GM12878 (cell line): ENCODE data around the gene LY6G5B. TPM values are rescaled to one million over a fixed set of nuclear protein-coding genes. Genes with fewer than 3 reads are reported as not detected.

Experiments
- ATAC-seq: fragments of 200-7000 bp; cut with Tn5 transposase; 3 replicates; pipeline ENCODE4 v1.9.1; 2020; ENCODE audit warnings: mild to moderate bottlenecking, moderate library complexity
- BruUV-seq: library from RNA; stranded (reverse); fragments of 400-500 nt; replicated peaks from 2 replicates; lab custom pipeline; 2021; lab: Mats Ljungman, UMichigan
- CTCF ChIA-PET: fragments of 300-600 bp; sonication (Branson Sonifier 250); formaldehyde crosslinking; extraction: SDS; loops from one replicate; lab custom pipeline; 2021; ENCODE audit warnings: inconsistent platforms; lab: Yijun Ruan, JAX
- POLR2A ChIA-PET: fragments of 350-600 bp; formaldehyde crosslinking; extraction: SDS; loops from one replicate; lab custom pipeline; 2021; ENCODE audit warnings: inconsistent platforms; lab: Charles Lee
- RAD21 ChIA-PET: fragments of 300-600 bp; sonication (Branson Sonifier 250); formaldehyde crosslinking; loops from one replicate; lab custom pipeline; 2023; ENCODE audit warnings: antibody characterized with exemption; ENCODE audit not compliant: unreplicated experiment; lab: Charles Lee
- SMC1A ChIA-PET: fragments of 300-600 bp; sonication (Branson Sonifier 250); formaldehyde crosslinking; loops from one replicate; lab custom pipeline; 2023; ENCODE audit not compliant: unreplicated experiment, uncharacterized antibody; lab: Charles Lee
- DNase-seq: peaks from one replicate; pipeline ENCODE4 v3.0.0-alpha.2; 2011; ENCODE audit warnings: low read depth, low spot score
- FAIRE-seq: peaks from 3 replicates; lab custom pipeline; 2011; peaks lifted over from hg19 to GRCh38; lab: Jason Lieb, UNC
- H2AFZ ChIP-seq: 2 replicates; pipeline ENCODE4 v1.6.0; 2011; ENCODE audit warnings: low read depth, low read length, control low read depth; ENCODE audit not compliant: control insufficient read depth
- H3K27ac ChIP-seq: 2 replicates; pipeline ENCODE4 v1.5.1; 2011; ENCODE audit warnings: control low read depth; ENCODE audit not compliant: control insufficient read depth, insufficient read depth
- H3K27me3 ChIP-seq, 2 experiments: replicated peaks in 1 of 2; 2 replicates each; pipeline versions ENCODE4 v1.6.0 to v1.6.1; 2011; ENCODE audit warnings: low read length in 1 of 2; ENCODE audit not compliant: control insufficient read depth in 2 of 2, insufficient read depth in 2 of 2
- H3K36me3 ChIP-seq, 2 experiments: 2 replicates each; pipeline ENCODE4 v1.5.1; 2011; ENCODE audit warnings: low read length in 1 of 2; ENCODE audit not compliant: control insufficient read depth in 2 of 2, insufficient read depth in 2 of 2
- H3K4me1 ChIP-seq: 2 replicates; pipeline ENCODE4 v1.6.1; 2011; ENCODE audit warnings: mild to moderate bottlenecking, low read length, moderate library complexity, mixed read lengths; ENCODE audit not compliant: control insufficient read depth, insufficient read depth
- H3K4me2 ChIP-seq: 2 replicates; pipeline ENCODE4 v1.6.0; 2011; ENCODE audit warnings: control low read depth; ENCODE audit not compliant: control insufficient read depth, insufficient read depth
- H3K4me3 ChIP-seq: fragments of 200-600 bp; sonication (generic); 2 replicates; pipeline ENCODE4 v1.5.1; 2016
- H3K79me2 ChIP-seq: 2 replicates; pipeline ENCODE4 v1.6.0; 2011; ENCODE audit warnings: low read length; ENCODE audit not compliant: control insufficient read depth, insufficient read depth
- H3K9ac ChIP-seq: 2 replicates; pipeline ENCODE4 v1.8.0; 2011; ENCODE audit warnings: low read length, control low read depth, mixed read lengths; ENCODE audit not compliant: control insufficient read depth, insufficient read depth
- H3K9me3 ChIP-seq: replicated peaks from 3 replicates; pipeline ENCODE4 v1.5.1; 2011; ENCODE audit warnings: mild to moderate bottlenecking, low read length; ENCODE audit not compliant: control insufficient read depth, insufficient read depth
- H4K20me1 ChIP-seq: 2 replicates; pipeline ENCODE4 v1.6.0; 2011; ENCODE audit not compliant: control insufficient read depth, insufficient read depth
- ATF2 ChIP-seq: IDR thresholded peaks from 2 replicates; pipeline ENCODE4 v1.6.1; 2012; ENCODE audit warnings: low read length, inconsistent platforms
- CREM ChIP-seq: IDR thresholded peaks from 2 replicates; pipeline ENCODE4 v1.6.1; 2014; ENCODE audit warnings: antibody characterized with exemption, low read depth
- GATAD2B ChIP-seq: fragments of 450-650 bp; conservative IDR thresholded peaks from 2 replicates; pipeline ENCODE4 v1.6.1; 2017; ENCODE audit warnings: low read depth, mild to moderate bottlenecking, moderate library complexity
- HDGF ChIP-seq: fragments of 450-650 bp; IDR thresholded peaks from 2 replicates; pipeline ENCODE4 v1.6.1; 2016; ENCODE audit warnings: antibody characterized with exemption
- LARP7 ChIP-seq: fragments of 450-650 bp; IDR thresholded peaks from 2 replicates; pipeline ENCODE4 v1.6.1; 2017; ENCODE audit warnings: mild to moderate bottlenecking
- PAX8 ChIP-seq: fragments of 450-650 bp; IDR thresholded peaks from 2 replicates; pipeline ENCODE4 v1.6.1; 2017; ENCODE audit warnings: mild to moderate bottlenecking, moderate library complexity
- RB1 ChIP-seq: fragments of 450-650 bp; formaldehyde crosslinking; IDR thresholded peaks from 2 replicates; pipeline ENCODE4 v1.6.1; 2017; ENCODE audit warnings: mild to moderate bottlenecking, borderline replicate concordance
- RFX5 ChIP-seq: IDR thresholded peaks from 2 replicates; pipeline ENCODE4 v1.6.1; 2011; ENCODE audit warnings: low read depth, low read length, improper control_type of control experiment
- YBX1 ChIP-seq: fragments of 450-650 bp; IDR thresholded peaks from 2 replicates; pipeline ENCODE4 v1.6.1; 2016; ENCODE audit warnings: antibody characterized with exemption
- ZZZ3 ChIP-seq: IDR thresholded peaks from 2 replicates; pipeline ENCODE4 v1.6.1; 2011; ENCODE audit warnings: low read depth; ENCODE audit not compliant: control insufficient read depth, insufficient read length
- WGBS: methylation state at CpG from one replicate; pipeline ENCODE4 v1.1.6; 2016; ENCODE audit warnings: low lambda C conversion rate; ENCODE audit not compliant: insufficient replicate concordance, insufficient coverage; ENCODE audit errors: missing lambda C conversion rate; 5-methylcytosine and 5-hydroxymethylcytosine counted together
- in situ Hi-C: fragments of 300-500 bp; cut with MboI; formaldehyde crosslinking; loops from 9 replicates; pipeline ENCODE4 v1.14.3; 2018; ENCODE audit warnings: mixed read lengths
- intact Hi-C: fragments of 100-400 bp; cut with micrococcal nuclease; formaldehyde crosslinking; loops from one replicate; pipeline ENCODE4 v1.14.2; 2022; ENCODE audit not compliant: unreplicated experiment
- polyA plus RNA-seq, 11 experiments: library from polyadenylated mRNA; depleted of rRNA in 4 of 11; unstranded in 6 of 11; stranded (reverse) in 5 of 11; fragments of >200 nt; fragmentation: Nextera tagmentation in 4 of 11; fragmentation: Illumina TruSeq in 1 of 11; extraction: Ambion mirVana in 4 of 11; extraction: Trizol in 1 of 11; gene quantifications; 1 replicate in 1 of 11; 2 replicates in 10 of 11; pipeline versions ENCODE4 v1.2.1 to v1.2.3, GENCODE V29; 2011 to 2016; ENCODE audit warnings: inconsistent platforms in 2 of 11, missing spikeins in 2 of 11, low read depth in 1 of 11
- total RNA-seq, 4 experiments: library from RNA; depleted of rRNA in 3 of 4; stranded (reverse); fragments of >200 nt in 3 of 4; fragmentation: Illumina TruSeq in 1 of 4; extraction: Trizol in 1 of 4; gene quantifications; 2 replicates each; pipeline versions ENCODE4 v1.2.1 to v1.2.3, GENCODE V29; 2013 to 2021
- TF ChIP-seq, protein P1 (sequence below): IDR thresholded peaks from 2 replicates; pipeline ENCODE4 v1.6.1; 2011; ENCODE audit warnings: mild to moderate bottlenecking, low read depth, low read length, moderate library complexity; ENCODE audit not compliant: insufficient replicate concordance
- TF ChIP-seq, protein P2 (sequence below): fragments of 450-650 bp; IDR thresholded peaks from 2 replicates; pipeline ENCODE4 v1.6.1; 2017; ENCODE audit warnings: borderline replicate concordance

LY6G5B gene
- total and polyA plus RNA-seq, 10 of the 15 experiments (the other 5 are each of a cell fraction or from before 2014, with no cell fraction given), result 3.2 to 16.5 (median 7.5) TPM

DNA sequence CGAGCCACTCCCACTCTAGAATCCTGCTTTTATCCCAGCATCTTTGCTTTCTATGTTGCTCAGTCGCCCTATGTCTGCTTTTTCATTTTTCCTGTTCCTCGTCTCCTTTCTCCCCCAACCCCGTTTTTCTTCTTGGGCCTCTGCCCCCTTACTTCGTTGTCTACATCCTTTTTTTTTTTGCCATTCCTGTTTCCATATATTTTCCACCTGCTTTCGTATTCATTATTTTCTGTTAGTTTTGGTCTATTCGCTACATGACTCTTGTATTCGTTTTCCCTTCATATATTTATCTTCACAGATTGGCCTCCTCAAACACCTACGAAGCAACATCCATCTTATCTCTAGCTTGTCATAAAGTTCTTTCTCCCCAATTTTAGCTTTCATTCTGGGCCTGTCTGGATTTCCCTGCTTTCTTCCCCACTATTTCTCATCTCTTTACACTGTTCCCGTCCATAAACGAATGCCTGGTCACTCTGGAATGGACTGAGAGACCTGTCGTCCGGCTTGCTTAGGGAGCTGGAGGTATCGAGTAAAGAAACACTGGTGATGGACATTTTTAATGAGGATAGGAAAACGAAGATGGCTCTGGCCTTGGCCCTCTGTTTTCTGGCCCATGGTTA is 48.3 kb upstream of the LY6G5B start (continued):
- TF ChIP-seq ATF2, result no peak
- TF ChIP-seq, all 136 proteins: peak for 1

- BruUV-seq, result no TSS peak
- H3K27ac ChIP-seq, result peak overlapping the region; percentile 96
- peak overlapping the region; percentile 99 for H3K9ac ChIP-seq
- ChIA-PET POLR2A (interaction anchor here (0.6 to 5.2 kb wide), 19 partner anchors 12 to 313 kb away, joined by 3 to 58 read pairs (median 3); partner anchors contain the start of genes ABHD16A, APOM, BAG6 and C6orf47), CTCF (interaction anchor here (0.9 to 3.0 kb wide), 11 partner anchors 22 to 81 kb away, joined by 3 to 17 read pairs (median 4); partner anchors contain the start of genes ABHD16A, ATP6V1G2, BAG6 and LY6G5C), SMC1A (interaction anchor here (0.7 to 2.9 kb wide), 16 partner anchors 12 to 241 kb away, joined by 3 to 15 read pairs (median 4); partner anchors contain the start of genes BAG6, C6orf47, DDX39B and GPANK1), RAD21 (interaction anchor here (0.6 to 2.6 kb wide), 7 partner anchors 23 to 208 kb away, joined by 3 to 11 read pairs (median 3); partner anchors contain the start of genes ATP6V1G2, BAG6, NFKBIL1 and TNF)
- no peak for ATAC-seq
- H3K4me2 ChIP-seq, result peak overlapping the region; percentile 74
- H3K36me3 ChIP-seq, result peaks cover 26 to 32% of the 10 kb centered on the region in 2 experiments
- H3K79me2 ChIP-seq, result peaks cover 39% of the 10 kb centered on the region
- DNase-seq, result no peak
- peaks cover 4% of the 10 kb centered on the region; the same call in 1 of the 2 replicates for H4K20me1 ChIP-seq
- intact Hi-C loops, result no loop called here
- peaks cover 3% of the 10 kb centered on the region for H3K4me1 ChIP-seq
- H3K9me3 ChIP-seq, result no peaks in the 10 kb centered on the region
- no peak for FAIRE-seq
- WGBS, result 7% methylated on average over 4 of the region's 4 CpGs
- TF ChIP-seq PAX8 (no peak), YBX1 (no peak), HDGF (no peak), RFX5 (no peak), ATF2 (no peak), GATAD2B (no peak), CREM (no peak), LARP7 (no peak), ZZZ3 (no peak), RB1 (no peak)
- TF ChIP-seq, protein P1, sequence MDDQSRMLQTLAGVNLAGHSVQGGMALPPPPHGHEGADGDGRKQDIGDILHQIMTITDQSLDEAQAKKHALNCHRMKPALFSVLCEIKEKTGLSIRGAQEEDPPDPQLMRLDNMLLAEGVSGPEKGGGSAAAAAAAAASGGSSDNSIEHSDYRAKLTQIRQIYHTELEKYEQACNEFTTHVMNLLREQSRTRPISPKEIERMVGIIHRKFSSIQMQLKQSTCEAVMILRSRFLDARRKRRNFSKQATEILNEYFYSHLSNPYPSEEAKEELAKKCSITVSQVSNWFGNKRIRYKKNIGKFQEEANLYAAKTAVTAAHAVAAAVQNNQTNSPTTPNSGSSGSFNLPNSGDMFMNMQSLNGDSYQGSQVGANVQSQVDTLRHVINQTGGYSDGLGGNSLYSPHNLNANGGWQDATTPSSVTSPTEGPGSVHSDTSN, result no peak
- TF ChIP-seq, protein P2, sequence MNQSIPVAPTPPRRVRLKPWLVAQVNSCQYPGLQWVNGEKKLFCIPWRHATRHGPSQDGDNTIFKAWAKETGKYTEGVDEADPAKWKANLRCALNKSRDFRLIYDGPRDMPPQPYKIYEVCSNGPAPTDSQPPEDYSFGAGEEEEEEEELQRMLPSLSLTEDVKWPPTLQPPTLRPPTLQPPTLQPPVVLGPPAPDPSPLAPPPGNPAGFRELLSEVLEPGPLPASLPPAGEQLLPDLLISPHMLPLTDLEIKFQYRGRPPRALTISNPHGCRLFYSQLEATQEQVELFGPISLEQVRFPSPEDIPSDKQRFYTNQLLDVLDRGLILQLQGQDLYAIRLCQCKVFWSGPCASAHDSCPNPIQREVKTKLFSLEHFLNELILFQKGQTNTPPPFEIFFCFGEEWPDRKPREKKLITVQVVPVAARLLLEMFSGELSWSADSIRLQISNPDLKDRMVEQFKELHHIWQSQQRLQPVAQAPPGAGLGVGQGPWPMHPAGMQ, result no peak
- TF ChIP-seq, all 136 proteins: peak for 0
- Histone ChIP-seq H3K27me3 (no peaks in the 10 kb centered on the region), H2AFZ (no peak overlapping the region), H3K4me3 (peak overlapping the region; percentile 86)
- in situ Hi-C loops, result no loop called here
Measured at GRCh38 chr6:31621991-31622390, 47.8 kb upstream of the LY6G5B start.
